ENCODE data around the gene EPYC. TPM values are rescaled to one million over a fixed set of nuclear protein-coding genes. Genes with fewer than 3 reads are reported as not detected.

Gene EPYC
- total and polyA plus RNA-seq, 12 donors, result 0.78 TPM; not detected in 11

GRCh38 chr12:91043408-91043807 is 38.6 kb upstream of the EPYC start:
- intact Hi-C loops (cut with DNase I), result no loop called here
- Histone ChIP-seq H3K27ac (no peak overlapping the region), H3K4me1 (replicated peaks in 1 of 2) (no peaks in the 10 kb centered on the region), H3K27me3 (no peaks in the 10 kb centered on the region), H3K9me3 (replicated peaks in 1 of 3) (no peaks in the 10 kb centered on the region), H3K4me3 (no peak overlapping the region), H3K36me3 (replicated peaks in 1 of 2) (no peaks in the 10 kb centered on the region)
- 61 to 72% (median 65%) methylated on average over 4 of the region's 4 CpGs for WGBS, 4 donors
- no peak for DNase-seq
- no peak for TF ChIP-seq POLR2A (IDR thresholded peaks at IDR 0.05)

- WGBS, 4 donors, result 48 to 68% (median 64%) methylated on average over 1 of the region's 1 CpG
- no peak for TF ChIP-seq POLR2A (IDR thresholded peaks at IDR 0.05)
- TF ChIP-seq CTCF (IDR thresholded peaks at IDR 0.05), result no peak
- H3K27ac ChIP-seq, result no peak overlapping the region
Measured at GRCh38 chr12:91040096-91040755, 35.5 kb upstream of the EPYC start.

GRCh38 chr12:91037276-91037675 is 32.5 kb upstream of the EPYC start:
- TF ChIP-seq POLR2A (IDR thresholded peaks at IDR 0.05) (no peak), CTCF (IDR thresholded peaks at IDR 0.05) (no peak)
- DNase-seq, result no peak
- no peak overlapping the region for H3K27ac ChIP-seq

More at GRCh38 chr12:91040096-91040755, 35.5 kb upstream of the EPYC start:
- no peaks in the 10 kb centered on the region for H3K36me3 ChIP-seq (replicated peaks in 1 of 2)
- H3K27me3 ChIP-seq, result no peaks in the 10 kb centered on the region
- intact Hi-C loops (cut with DNase I), result no loop called here
- DNase-seq, result no peak
- H3K4me3 ChIP-seq, result no peak overlapping the region
- H3K9me3 ChIP-seq (replicated peaks in 1 of 3), result no peaks in the 10 kb centered on the region
- H3K4me1 ChIP-seq (replicated peaks in 1 of 2), result no peaks in the 10 kb centered on the region

GRCh38 chr12:91033251-91033650 is 28.5 kb upstream of the EPYC start:
- no peak overlapping the region for H3K4me3 ChIP-seq

More at GRCh38 chr12:91037276-91037675, 32.5 kb upstream of the EPYC start:
- Histone ChIP-seq H3K27me3 (no peaks in the 10 kb centered on the region), H3K4me3 (no peak overlapping the region), H3K4me1 (replicated peaks in 1 of 2) (no peaks in the 10 kb centered on the region), H3K36me3 (replicated peaks in 1 of 2) (no peaks in the 10 kb centered on the region), H3K9me3 (replicated peaks in 1 of 3) (no peaks in the 10 kb centered on the region)
- intact Hi-C loops (cut with DNase I), result no loop called here

More at GRCh38 chr12:91033251-91033650, 28.5 kb upstream of the EPYC start:
- intact Hi-C loops (cut with DNase I), result no loop called here
- TF ChIP-seq POLR2A (IDR thresholded peaks at IDR 0.05) (no peak), CTCF (IDR thresholded peaks at IDR 0.05) (no peak)
- 60 to 79% (median 74%) methylated on average over 2 of the region's 2 CpGs for WGBS, 4 donors
- no peak for DNase-seq
- Histone ChIP-seq H3K27ac (no peak overlapping the region), H3K36me3 (replicated peaks in 1 of 2) (no peaks in the 10 kb centered on the region), H3K27me3 (no peaks in the 10 kb centered on the region), H3K9me3 (replicated peaks in 1 of 3) (no peaks in the 10 kb centered on the region), H3K4me1 (replicated peaks in 1 of 2) (no peaks in the 10 kb centered on the region)

All from adrenal gland (tissue), 12 donors.